PC-9 (cell line): Measurements from ENCODE around the gene NEDD8. TPM values are rescaled to one million over a fixed set of nuclear protein-coding genes. Genes with fewer than 3 reads are reported as not detected.

Source experiments
- BruUV-seq: library from RNA; stranded (reverse); fragments of 400-500 nt; replicated peaks from 2 replicates; lab custom pipeline; 2021; lab: Mats Ljungman, UMichigan
- CTCF ChIA-PET: fragments of 300-600 bp; sonication (Branson Sonifier 250); formaldehyde crosslinking; loops from one replicate; lab custom pipeline; 2022; ENCODE audit warnings: antibody characterized with exemption; lab: Charles Lee
- POLR2A ChIA-PET: fragments of 300-600 bp; sonication (Branson Sonifier 250); formaldehyde crosslinking; loops from one replicate; lab custom pipeline; 2022; ENCODE audit warnings: antibody characterized with exemption; ENCODE audit not compliant: unreplicated experiment; lab: Charles Lee
- DNase-seq, 2 experiments: peaks; one replicate each; pipeline versions ENCODE4 v3.0.0 to v3.0.0-alpha.2; 2015 to 2022; ENCODE audit warnings: mixed read lengths in 1 of 2
- H2AFZ ChIP-seq: fragments of 200-600 bp; sonication (generic); 2 replicates; pipeline ENCODE4 v1.8.1; 2017; ENCODE audit warnings: antibody characterized with exemption
- H3F3A ChIP-seq: fragments of 200-600 bp; sonication (generic); 2 replicates; pipeline ENCODE4 v1.8.1; 2017; ENCODE audit warnings: antibody characterized with exemption, mild to moderate bottlenecking, low read depth; ENCODE audit not compliant: insufficient read depth
- H3K27ac ChIP-seq: fragments of 200-600 bp; sonication (generic); 2 replicates; pipeline ENCODE4 v1.6.1; 2016; ENCODE audit warnings: mixed run types
- H3K27me3 ChIP-seq: fragments of 200-600 bp; sonication (generic); 2 replicates; pipeline ENCODE4 v1.6.1; 2016; ENCODE audit warnings: low read depth, mixed run types; ENCODE audit not compliant: insufficient read depth
- H3K36me3 ChIP-seq: fragments of 200-600 bp; sonication (generic); 2 replicates; pipeline ENCODE4 v1.6.1; 2016; ENCODE audit warnings: low read depth, mixed run types
- H3K4me1 ChIP-seq: fragments of 200-600 bp; sonication (generic); replicated peaks from 2 replicates; pipeline ENCODE4 v1.6.1; 2016; ENCODE audit warnings: mixed run types; ENCODE audit not compliant: insufficient read depth
- H3K4me2 ChIP-seq: fragments of 200-600 bp; sonication (generic); 2 replicates; pipeline ENCODE4 v1.6.1; 2017; ENCODE audit warnings: mixed run types
- H3K4me3 ChIP-seq: fragments of 200-600 bp; sonication (generic); 2 replicates; pipeline ENCODE4 v1.6.1; 2016; ENCODE audit warnings: mixed run types
- H3K79me2 ChIP-seq: fragments of 200-600 bp; sonication (generic); 2 replicates; pipeline ENCODE4 v1.6.1; 2017; ENCODE audit warnings: low read depth, mixed run types
- H3K9me2 ChIP-seq: fragments of 200-600 bp; sonication (generic); 2 replicates; pipeline ENCODE4 v1.8.1; 2017; ENCODE audit warnings: mild to moderate bottlenecking; ENCODE audit not compliant: insufficient read depth
- H3K9me3 ChIP-seq: fragments of 200-600 bp; sonication (generic); 2 replicates; pipeline ENCODE4 v1.8.1; 2016; ENCODE audit warnings: low read depth; ENCODE audit not compliant: insufficient read depth
- H4K20me1 ChIP-seq: fragments of 200-600 bp; sonication (generic); 2 replicates; pipeline ENCODE4 v1.8.1; 2017; ENCODE audit not compliant: insufficient read depth
- EZH2 ChIP-seq: fragments of 200-600 bp; sonication (generic); IDR thresholded peaks from 2 replicates; pipeline ENCODE4 v1.8.0; 2017; ENCODE audit warnings: antibody characterized with exemption, low read depth
- intact Hi-C: fragments of 100-400 bp; cut with micrococcal nuclease; formaldehyde crosslinking; loops from one replicate; pipeline ENCODE4 v1.10.0; 2022; ENCODE audit not compliant: unreplicated experiment
- total RNA-seq: library from RNA; stranded (reverse); gene quantifications from 2 replicates; pipeline ENCODE4 v1.2.3, GENCODE V29; 2021
- TF ChIP-seq, protein P1 (sequence below): fragments of 200-600 bp; sonication (generic); conservative IDR thresholded peaks from 2 replicates; pipeline ENCODE4 v1.6.1; 2017; ENCODE audit warnings: mixed run types, antibody characterized with exemption, mild to moderate bottlenecking, moderate library complexity

The NEDD8 gene
- total RNA-seq, 1 experiment from 2014 or later: 179 TPM

DNA sequence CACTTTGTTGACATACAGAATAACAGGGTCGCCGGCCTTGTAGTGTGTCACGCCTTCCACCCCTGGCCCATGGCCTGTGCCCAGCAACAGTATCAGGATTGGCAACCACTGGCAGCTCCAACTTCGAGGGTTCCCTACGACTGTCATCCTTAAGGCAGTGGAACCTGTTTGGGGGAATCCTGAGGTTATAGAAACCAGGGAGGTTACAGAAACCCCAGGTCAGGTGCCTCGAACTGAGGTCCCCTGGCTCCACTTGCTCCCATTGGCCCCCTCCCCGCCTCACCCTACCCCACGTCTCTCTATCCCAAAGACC lies 37.3 kb downstream of the NEDD8 start:
- ChIA-PET POLR2A (interaction anchor here (0.7 to 1.2 kb wide), 2 partner anchors 18 to 58 kb away, joined by 3 to 5 read pairs; partner anchors contain the start of gene CHMP4A), CTCF (no interaction called here)
- H3K9me2 ChIP-seq: no peaks in the 10 kb centered on the region
- BruUV-seq: no TSS peak
- peak overlapping the region; percentile 91 for H2AFZ ChIP-seq
- H3F3A ChIP-seq: peaks cover 8% of the 10 kb centered on the region; the same call in 1 of the 2 replicates
- H3K27ac ChIP-seq: peak overlapping the region; percentile 80; the same call in 1 of the 2 replicates
- intact Hi-C loops: loop anchor here (2.0 kb wide), 1 partner anchor 18 kb away; the partner anchor contains the start of gene CHMP4A
- TF ChIP-seq, protein P1, sequence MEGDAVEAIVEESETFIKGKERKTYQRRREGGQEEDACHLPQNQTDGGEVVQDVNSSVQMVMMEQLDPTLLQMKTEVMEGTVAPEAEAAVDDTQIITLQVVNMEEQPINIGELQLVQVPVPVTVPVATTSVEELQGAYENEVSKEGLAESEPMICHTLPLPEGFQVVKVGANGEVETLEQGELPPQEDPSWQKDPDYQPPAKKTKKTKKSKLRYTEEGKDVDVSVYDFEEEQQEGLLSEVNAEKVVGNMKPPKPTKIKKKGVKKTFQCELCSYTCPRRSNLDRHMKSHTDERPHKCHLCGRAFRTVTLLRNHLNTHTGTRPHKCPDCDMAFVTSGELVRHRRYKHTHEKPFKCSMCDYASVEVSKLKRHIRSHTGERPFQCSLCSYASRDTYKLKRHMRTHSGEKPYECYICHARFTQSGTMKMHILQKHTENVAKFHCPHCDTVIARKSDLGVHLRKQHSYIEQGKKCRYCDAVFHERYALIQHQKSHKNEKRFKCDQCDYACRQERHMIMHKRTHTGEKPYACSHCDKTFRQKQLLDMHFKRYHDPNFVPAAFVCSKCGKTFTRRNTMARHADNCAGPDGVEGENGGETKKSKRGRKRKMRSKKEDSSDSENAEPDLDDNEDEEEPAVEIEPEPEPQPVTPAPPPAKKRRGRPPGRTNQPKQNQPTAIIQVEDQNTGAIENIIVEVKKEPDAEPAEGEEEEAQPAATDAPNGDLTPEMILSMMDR: no peak
- no peak for TF ChIP-seq EZH2
- no peaks in the 10 kb centered on the region for H4K20me1 ChIP-seq
- H3K4me1 ChIP-seq: 0 out of 2 replicates have a peak, but pooled peaks cover 7% of the 10 kb centered on the region
- H3K4me3 ChIP-seq: peak overlapping the region; percentile 71
- no peak for DNase-seq
- H3K4me2 ChIP-seq: peak overlapping the region; percentile 71
- no peaks in the 10 kb centered on the region for H3K36me3 ChIP-seq
- no peaks in the 10 kb centered on the region for H3K27me3 ChIP-seq
- H3K79me2 ChIP-seq: peaks cover 35% of the 10 kb centered on the region
- no peaks in the 10 kb centered on the region for H3K9me3 ChIP-seq

DNA sequence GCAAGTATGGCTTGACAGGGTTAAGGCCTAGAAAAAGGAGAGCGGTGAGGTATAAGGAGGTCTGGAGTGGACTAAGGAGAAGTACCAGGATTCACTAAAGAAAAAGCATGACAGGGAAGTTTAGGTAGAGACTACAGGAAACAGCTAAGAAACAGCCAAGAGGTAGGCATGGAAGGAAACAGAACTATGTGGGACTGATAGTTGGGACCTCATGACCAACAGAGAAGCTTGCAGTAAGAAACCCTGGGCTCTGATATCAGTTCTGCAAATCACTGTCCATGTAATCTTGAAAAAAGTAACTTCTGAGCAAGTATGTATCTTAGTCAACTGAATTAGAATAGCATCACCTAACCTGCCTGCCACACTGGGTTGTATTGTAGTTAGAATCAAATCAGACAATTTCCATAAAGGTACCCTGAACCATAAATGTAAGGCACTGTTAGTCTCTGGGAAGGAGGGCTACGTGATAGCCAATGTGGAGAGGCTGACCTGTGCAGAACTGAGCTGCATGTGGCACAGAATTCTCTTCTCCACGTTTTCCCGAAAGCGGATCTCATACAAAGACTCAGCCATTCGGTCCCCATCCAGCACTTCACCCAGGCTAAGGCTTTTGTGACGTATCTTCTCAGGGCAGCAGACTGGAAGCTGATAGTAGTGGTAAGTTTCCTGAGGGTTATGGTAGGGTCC lies 37.8 kb downstream of the NEDD8 start:
- no peaks in the 10 kb centered on the region for H3K9me3 ChIP-seq
- H3F3A ChIP-seq: peaks cover 8% of the 10 kb centered on the region; the same call in 1 of the 2 replicates
- H3K4me1 ChIP-seq: 0 out of 2 replicates have a peak, but pooled peaks cover 9% of the 10 kb centered on the region
- no peaks in the 10 kb centered on the region for H3K9me2 ChIP-seq
- no peaks in the 10 kb centered on the region for H4K20me1 ChIP-seq
- POLR2A ChIA-PET: interaction anchor here (1.2 kb wide), 1 partner anchor 57 kb away, joined by 5 read pairs; no protein-coding TSS in a partner anchor
- H3K27me3 ChIP-seq: no peaks in the 10 kb centered on the region
- H3K4me3 ChIP-seq: peak overlapping the region; percentile 71; the same call in 1 of the 2 replicates
- H3K27ac ChIP-seq: no peak overlapping the region
- no peak for TF ChIP-seq EZH2
- TF ChIP-seq, protein P1: no peak
- CTCF ChIA-PET: no interaction called here
- no peak overlapping the region; the same call in 1 of the 2 replicates for H2AFZ ChIP-seq
- H3K36me3 ChIP-seq: no peaks in the 10 kb centered on the region
- peak overlapping the region; percentile 71 for H3K4me2 ChIP-seq
- no peak for DNase-seq
- TSS peak; percentile 51 for BruUV-seq
- intact Hi-C loops: loop anchor here (2.0 kb wide), 1 partner anchor 18 kb away; the partner anchor contains the start of gene CHMP4A
- peaks cover 35% of the 10 kb centered on the region for H3K79me2 ChIP-seq

DNA sequence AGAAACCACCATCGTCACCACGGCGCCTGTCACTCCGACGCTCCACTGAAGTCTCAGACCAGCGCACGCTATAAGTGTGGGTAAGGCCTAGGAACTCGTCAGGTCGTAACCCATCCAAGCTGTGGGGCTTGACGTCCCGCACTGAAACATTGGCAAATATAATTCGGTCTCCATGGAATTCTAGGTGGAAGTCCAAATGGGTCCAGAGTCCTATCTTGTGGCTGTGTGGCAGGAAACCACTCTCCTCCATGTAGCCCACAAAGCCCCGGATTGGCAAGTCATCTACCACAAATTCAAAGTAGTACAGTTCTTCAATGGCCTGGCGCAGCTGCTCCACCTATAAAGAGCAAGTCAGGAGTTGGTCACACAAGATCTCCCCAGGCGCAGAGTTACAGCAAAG lies 39.2 kb downstream of the NEDD8 start:
- Histone ChIP-seq H3K9me3 (no peaks in the 10 kb centered on the region), H3K27me3 (no peaks in the 10 kb centered on the region), H3K79me2 (peaks cover 36% of the 10 kb centered on the region), H3K27ac (no peak overlapping the region), H3K4me3 (no peak overlapping the region), H3K4me1 (peaks cover 14% of the 10 kb centered on the region), H3K4me2 (no peak overlapping the region), H2AFZ (no peak overlapping the region), H3F3A (peaks cover 11% of the 10 kb centered on the region; the same call in 1 of the 2 replicates), H4K20me1 (no peaks in the 10 kb centered on the region), H3K9me2 (no peaks in the 10 kb centered on the region), H3K36me3 (no peaks in the 10 kb centered on the region)
- intact Hi-C loops: no loop called here
- CTCF ChIA-PET: no interaction called here
- BruUV-seq: no TSS peak
- POLR2A ChIA-PET: no interaction called here
- no peak for TF ChIP-seq EZH2
- TF ChIP-seq, protein P1: no peak
- DNase-seq: no peak
